Measurements from ENCODE around the gene BRD7. TPM values are rescaled to one million over a fixed set of nuclear protein-coding genes. Genes with fewer than 3 reads are reported as not detected.

The BRD7 gene
- 149 TPM for polyA plus RNA-seq (2013, experiment 1 of 4)
- 151 TPM for polyA plus RNA-seq (2013, experiment 2 of 4)
- polyA plus RNA-seq (2013, experiment 3 of 4), result 158 TPM
- polyA plus RNA-seq (2013, experiment 4 of 4), result 159 TPM

DNA sequence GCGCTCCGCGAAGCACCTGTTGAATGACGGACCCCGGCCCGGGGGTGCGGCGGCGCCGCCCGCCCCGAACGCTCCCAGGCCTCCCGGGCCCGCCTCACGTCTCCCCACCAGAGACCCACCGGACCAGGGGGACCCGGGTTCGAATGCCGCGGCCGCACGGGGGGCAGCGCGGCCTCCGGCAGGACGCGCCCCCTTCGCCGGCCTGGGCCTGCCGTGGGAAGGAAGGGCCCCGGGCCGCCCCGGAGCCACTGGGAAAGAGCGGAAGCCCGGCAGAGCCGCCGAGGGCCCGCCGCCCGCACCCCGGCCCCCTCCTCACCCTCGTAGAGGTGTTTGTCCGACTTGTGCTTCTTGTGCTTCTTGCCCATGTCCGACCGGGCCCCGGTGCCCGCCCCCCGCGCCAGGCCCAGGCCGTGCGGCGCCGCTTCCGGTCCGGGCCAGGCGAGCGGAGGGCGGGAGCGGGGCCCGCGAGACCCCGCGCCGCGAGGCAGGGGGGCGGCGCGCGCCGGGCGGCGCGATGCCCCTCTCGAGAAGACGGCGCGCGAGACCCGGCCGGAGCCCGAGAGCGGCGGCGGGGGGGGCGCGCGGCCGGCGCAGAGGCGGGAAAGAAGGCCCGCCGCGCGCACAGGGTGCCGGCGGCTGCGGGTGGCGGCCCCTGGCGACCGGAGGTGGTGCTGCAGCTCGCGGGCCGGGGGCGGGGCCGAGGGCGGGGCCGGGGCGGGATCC, at the start of gene BRD7:
Gene BRD7, minus strand, starts transcription at position 579 of the 723 bp plus-strand sequence. Its CDS starts 214 bp downstream, at position 365.
- Histone ChIP-seq H3K4me1 (ENCODE audit: control insufficient read depth, insufficient read depth, low read length) (peaks cover 14% of the 10 kb centered on the region), H3K27me3 (ENCODE audit: control insufficient read depth, insufficient read depth, low read length, poor library complexity, severe bottlenecking) (no peaks in the 10 kb centered on the region), H3K4me3 (ENCODE audit: insufficient read depth, low read depth, low read length) (peak within 1 kb of the TSS; percentile 91), H3K27ac (ENCODE audit: insufficient read depth, low read depth, low read length, poor library complexity, severe bottlenecking) (no peak within 1 kb of the TSS), H3K9me3 (ENCODE audit: control insufficient read depth, low read length) (no peaks in the 10 kb centered on the region), H3K36me3 (ENCODE audit: control insufficient read depth, insufficient read depth, low read length) (peaks cover 15% of the 10 kb centered on the region)
- WGBS, 2 experiments, result 0% methylated on average over 109 of the region's 109 CpGs

DNA sequence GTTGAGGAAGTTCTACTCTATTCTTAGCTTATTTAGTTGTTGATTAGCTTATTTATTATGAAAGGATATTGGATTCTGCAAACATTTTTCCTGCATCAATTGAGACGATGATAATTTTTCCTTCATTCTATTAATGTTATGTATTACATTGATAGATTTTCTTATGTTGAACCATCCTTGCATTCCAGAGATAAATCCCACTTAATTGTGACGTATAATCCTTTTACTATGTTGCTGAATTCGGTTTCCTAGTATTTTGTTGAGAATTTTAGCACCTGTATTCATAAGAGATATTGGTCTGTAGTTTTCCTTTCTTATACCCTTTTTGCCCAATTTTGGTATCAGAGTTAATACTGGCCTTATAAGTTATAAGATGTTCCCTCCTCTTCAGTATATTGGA, 47.6 kb upstream of the BRD7 start:
- no peak overlapping the region for H3K4me3 ChIP-seq (ENCODE audit: insufficient read depth, low read depth, low read length)

DNA sequence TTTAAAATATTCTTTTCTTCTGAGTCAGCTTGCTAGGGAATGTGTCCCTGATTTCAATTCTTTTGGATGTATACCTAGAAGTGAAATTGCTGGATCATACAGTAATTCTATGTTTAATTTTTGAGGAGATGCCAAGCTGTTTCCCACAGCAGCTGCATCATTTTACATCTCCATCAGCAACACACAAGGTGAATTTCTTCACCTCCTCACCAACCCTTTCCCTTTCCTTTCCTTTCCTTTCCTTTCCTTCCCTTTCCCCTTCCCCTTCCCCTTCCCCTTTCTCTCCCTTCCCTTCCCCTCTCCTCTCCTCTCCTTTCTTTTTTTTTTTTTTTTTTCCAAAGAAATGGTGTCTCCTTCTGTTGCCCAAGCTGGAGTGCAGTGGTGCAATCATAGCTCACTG, 45.4 kb upstream of the BRD7 start:
- H3K27me3 ChIP-seq (ENCODE audit: control insufficient read depth, insufficient read depth, low read length, poor library complexity, severe bottlenecking), result no peaks in the 10 kb centered on the region
- H3K9me3 ChIP-seq (ENCODE audit: control insufficient read depth, low read length), result peaks cover under 1% of the 10 kb centered on the region
- H3K27ac ChIP-seq (ENCODE audit: insufficient read depth, low read depth, low read length, poor library complexity, severe bottlenecking), result no peak overlapping the region
- H3K36me3 ChIP-seq (ENCODE audit: control insufficient read depth, insufficient read depth, low read length), result no peaks in the 10 kb centered on the region
- no peaks in the 10 kb centered on the region for H3K4me1 ChIP-seq (ENCODE audit: control insufficient read depth, insufficient read depth, low read length)
- H3K4me3 ChIP-seq (ENCODE audit: insufficient read depth, low read depth, low read length), result no peak overlapping the region

More for the DNA sequence above, 47.6 kb upstream of the BRD7 start:
- Histone ChIP-seq H3K36me3 (ENCODE audit: control insufficient read depth, insufficient read depth, low read length) (no peaks in the 10 kb centered on the region), H3K9me3 (ENCODE audit: control insufficient read depth, low read length) (peaks cover 4% of the 10 kb centered on the region), H3K27me3 (ENCODE audit: control insufficient read depth, insufficient read depth, low read length, poor library complexity, severe bottlenecking) (no peaks in the 10 kb centered on the region), H3K4me1 (ENCODE audit: control insufficient read depth, insufficient read depth, low read length) (no peaks in the 10 kb centered on the region), H3K27ac (ENCODE audit: insufficient read depth, low read depth, low read length, poor library complexity, severe bottlenecking) (no peak overlapping the region)
- 94% methylated on average over 2 of the region's 3 CpGs; no CpG with 5 or more reads in 1 of the 2 experiments for WGBS, 2 experiments

DNA sequence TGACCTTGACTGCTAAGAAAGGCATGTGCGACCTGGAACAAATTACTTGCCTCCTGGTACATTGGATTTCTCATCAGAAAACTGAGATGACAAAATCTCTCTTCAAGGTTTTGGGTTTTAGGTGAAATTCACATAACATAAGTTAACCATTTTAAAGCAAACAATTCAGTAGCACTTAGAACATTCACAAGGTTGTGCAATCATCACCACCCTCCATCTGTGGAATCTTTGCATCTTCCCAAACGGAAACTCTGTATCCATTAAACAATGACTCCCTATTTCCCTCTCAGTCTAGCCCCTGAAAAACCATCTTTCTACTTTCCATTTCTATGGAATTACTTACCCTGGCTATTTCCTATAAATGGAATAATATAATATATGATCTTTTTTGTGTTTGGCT, 42.2 kb upstream of the BRD7 start:
- 92 to 96% methylated on average over 2 of the region's 2 CpGs for WGBS, 2 experiments
- H3K36me3 ChIP-seq (ENCODE audit: control insufficient read depth, insufficient read depth, low read length), result no peaks in the 10 kb centered on the region

DNA sequence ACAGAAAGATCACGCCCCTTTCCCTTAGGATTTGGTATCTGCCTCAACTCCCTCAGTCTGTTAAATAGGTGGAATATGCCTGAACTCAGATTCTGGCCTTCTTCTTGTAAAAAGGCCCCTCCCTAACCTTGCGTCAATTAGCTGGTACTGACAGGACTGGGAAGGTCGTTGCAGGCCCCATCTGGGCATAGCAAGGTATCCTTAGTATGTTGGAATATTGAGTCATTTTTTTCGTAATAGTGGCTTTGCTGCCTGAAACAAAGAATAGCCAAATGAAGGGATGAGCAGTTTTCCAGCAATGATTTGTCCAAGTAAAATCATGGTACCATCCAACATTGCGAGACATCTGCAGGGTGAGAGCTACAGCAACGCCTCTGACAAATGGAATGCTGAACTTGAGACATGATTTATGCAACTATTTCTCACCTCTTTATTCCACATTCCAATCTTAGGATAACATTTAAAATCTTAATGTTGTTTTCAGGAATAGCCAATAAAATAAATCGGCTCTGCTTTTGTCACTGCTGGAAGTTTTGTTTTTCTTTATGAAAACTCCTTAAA, 39.3 kb upstream of the BRD7 start:
- no peak overlapping the region for H3K27ac ChIP-seq (ENCODE audit: insufficient read depth, low read depth, low read length, poor library complexity, severe bottlenecking)
- no peaks in the 10 kb centered on the region for H3K36me3 ChIP-seq (ENCODE audit: control insufficient read depth, insufficient read depth, low read length)
- no peaks in the 10 kb centered on the region for H3K9me3 ChIP-seq (ENCODE audit: control insufficient read depth, low read length)
- H3K4me3 ChIP-seq (ENCODE audit: insufficient read depth, low read depth, low read length), result no peak overlapping the region
- no peaks in the 10 kb centered on the region for H3K27me3 ChIP-seq (ENCODE audit: control insufficient read depth, insufficient read depth, low read length, poor library complexity, severe bottlenecking)
- WGBS, 2 experiments, result 91 to 92% methylated on average over 6 to 7 of the region's 7 CpGs
- H3K4me1 ChIP-seq (ENCODE audit: control insufficient read depth, insufficient read depth, low read length), result peaks cover 6% of the 10 kb centered on the region

More for the DNA sequence above, 42.2 kb upstream of the BRD7 start:
- no peaks in the 10 kb centered on the region for H3K27me3 ChIP-seq (ENCODE audit: control insufficient read depth, insufficient read depth, low read length, poor library complexity, severe bottlenecking)
- no peak overlapping the region for H3K27ac ChIP-seq (ENCODE audit: insufficient read depth, low read depth, low read length, poor library complexity, severe bottlenecking)
- H3K9me3 ChIP-seq (ENCODE audit: control insufficient read depth, low read length), result no peaks in the 10 kb centered on the region
- no peak overlapping the region for H3K4me3 ChIP-seq (ENCODE audit: insufficient read depth, low read depth, low read length)
- H3K4me1 ChIP-seq (ENCODE audit: control insufficient read depth, insufficient read depth, low read length), result peaks cover 6% of the 10 kb centered on the region

DNA sequence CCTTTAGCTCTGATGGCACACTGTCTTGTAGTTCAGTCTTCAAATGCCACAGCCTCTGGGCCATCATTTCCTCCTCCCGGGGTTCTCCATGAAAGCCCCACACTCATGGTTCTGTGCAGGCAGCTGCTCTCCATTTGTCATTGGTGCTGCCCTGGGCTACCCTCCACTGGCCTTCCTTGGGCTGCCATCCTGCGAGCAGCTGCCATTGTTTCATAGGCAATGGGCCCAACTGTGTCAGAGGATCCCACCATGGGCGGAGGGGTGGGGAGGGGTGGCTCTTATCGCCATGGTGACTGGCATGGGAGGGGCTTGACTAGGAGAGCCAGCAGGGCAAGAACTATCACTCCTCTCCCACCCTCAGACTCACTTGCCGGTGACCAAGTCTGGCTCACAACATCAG, 38.6 kb upstream of the BRD7 start:
- peaks cover 6% of the 10 kb centered on the region for H3K4me1 ChIP-seq (ENCODE audit: control insufficient read depth, insufficient read depth, low read length)
- no peak overlapping the region for H3K27ac ChIP-seq (ENCODE audit: insufficient read depth, low read depth, low read length, poor library complexity, severe bottlenecking)
- no peaks in the 10 kb centered on the region for H3K36me3 ChIP-seq (ENCODE audit: control insufficient read depth, insufficient read depth, low read length)
- no peaks in the 10 kb centered on the region for H3K9me3 ChIP-seq (ENCODE audit: control insufficient read depth, low read length)
- WGBS, 2 experiments, result 76 to 79% methylated on average over 4 to 5 of the region's 5 CpGs
- no peak overlapping the region for H3K4me3 ChIP-seq (ENCODE audit: insufficient read depth, low read depth, low read length)
- H3K27me3 ChIP-seq (ENCODE audit: control insufficient read depth, insufficient read depth, low read length, poor library complexity, severe bottlenecking), result no peaks in the 10 kb centered on the region

DNA sequence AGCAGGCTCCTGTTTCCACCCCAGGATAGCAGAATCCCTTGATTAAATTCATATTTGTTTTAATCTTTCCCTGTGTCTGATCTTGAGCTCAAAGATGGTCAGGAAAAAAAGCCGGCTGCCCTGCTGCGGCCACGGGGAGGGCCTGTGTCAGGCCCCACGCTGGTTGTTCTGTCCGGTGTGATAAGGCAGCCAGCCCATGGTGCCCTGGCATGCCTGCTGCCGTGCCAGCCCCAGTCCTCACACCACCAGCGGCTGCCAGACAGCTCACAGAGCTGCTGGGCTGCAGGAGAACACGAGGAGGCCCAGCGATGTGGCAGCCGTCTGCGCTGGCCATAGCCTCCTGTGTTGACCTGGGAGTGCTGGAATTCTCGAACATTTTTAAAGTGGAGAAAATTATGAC, 34.7 kb upstream of the BRD7 start:
- no peaks in the 10 kb centered on the region for H3K9me3 ChIP-seq (ENCODE audit: control insufficient read depth, low read length)
- no peaks in the 10 kb centered on the region for H3K36me3 ChIP-seq (ENCODE audit: control insufficient read depth, insufficient read depth, low read length)
- no peak overlapping the region for H3K4me3 ChIP-seq (ENCODE audit: insufficient read depth, low read depth, low read length)
- H3K4me1 ChIP-seq (ENCODE audit: control insufficient read depth, insufficient read depth, low read length), result peaks cover 6% of the 10 kb centered on the region
- H3K27me3 ChIP-seq (ENCODE audit: control insufficient read depth, insufficient read depth, low read length, poor library complexity, severe bottlenecking), result no peaks in the 10 kb centered on the region
- WGBS, 2 experiments, result 93 to 95% methylated on average over 12 of the region's 12 CpGs
- no peak overlapping the region for H3K27ac ChIP-seq (ENCODE audit: insufficient read depth, low read depth, low read length, poor library complexity, severe bottlenecking)

DNA sequence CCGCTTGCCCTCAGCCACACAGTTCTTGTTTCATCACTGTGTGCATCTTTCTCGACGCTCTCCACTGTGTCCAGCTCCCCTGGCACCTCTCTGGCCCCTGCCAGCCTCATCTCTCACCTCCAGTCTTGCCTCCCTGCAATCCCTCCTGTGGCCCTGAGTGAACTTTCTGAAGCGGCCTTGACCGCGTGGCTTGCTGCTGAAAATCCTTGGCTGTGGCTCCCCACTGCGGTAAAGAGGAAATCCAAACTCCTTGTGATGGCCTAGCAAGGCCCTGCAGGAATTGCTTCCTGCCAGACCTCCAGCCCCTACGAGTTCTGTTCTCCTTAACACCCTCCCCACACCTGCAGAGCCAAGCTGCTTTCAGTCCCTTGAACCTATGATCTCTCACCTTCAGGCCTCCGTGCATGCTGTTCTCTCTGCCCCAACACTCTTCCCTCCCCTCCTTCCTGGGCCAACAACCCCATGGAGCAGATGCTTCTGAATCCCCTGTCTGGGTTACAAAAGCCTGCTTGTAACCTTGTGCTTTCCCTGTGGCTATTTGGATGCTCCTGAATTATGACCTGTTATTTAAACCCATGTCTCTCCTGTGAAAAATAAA, 33.6 kb upstream of the BRD7 start:
- Histone ChIP-seq H3K27me3 (ENCODE audit: control insufficient read depth, insufficient read depth, low read length, poor library complexity, severe bottlenecking) (no peaks in the 10 kb centered on the region), H3K9me3 (ENCODE audit: control insufficient read depth, low read length) (no peaks in the 10 kb centered on the region), H3K4me3 (ENCODE audit: insufficient read depth, low read depth, low read length) (no peak overlapping the region), H3K27ac (ENCODE audit: insufficient read depth, low read depth, low read length, poor library complexity, severe bottlenecking) (no peak overlapping the region), H3K4me1 (ENCODE audit: control insufficient read depth, insufficient read depth, low read length) (peaks cover 2% of the 10 kb centered on the region), H3K36me3 (ENCODE audit: control insufficient read depth, insufficient read depth, low read length) (no peaks in the 10 kb centered on the region)
- 89 to 90% methylated on average over 9 of the region's 9 CpGs for WGBS, 2 experiments

DNA sequence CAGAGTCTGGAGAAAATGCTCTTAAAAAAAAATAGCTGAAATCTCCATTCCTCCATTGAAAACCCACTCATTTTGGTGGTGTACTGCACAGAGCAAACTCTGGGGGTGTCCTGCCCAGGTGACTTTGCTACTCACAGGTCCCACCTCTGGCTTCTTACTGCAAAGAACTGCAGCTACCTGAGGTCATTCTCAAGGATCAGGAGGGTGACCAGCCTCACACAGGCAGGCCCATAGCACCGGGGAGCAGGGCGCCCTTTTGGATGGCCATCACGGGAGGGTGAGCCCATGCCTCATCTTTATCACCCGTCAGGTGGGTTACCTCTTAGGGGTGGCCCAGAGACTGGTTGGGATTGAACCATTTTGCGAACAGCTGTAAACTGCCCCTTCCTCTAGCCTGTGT, 32.6 kb upstream of the BRD7 start:
- H3K27ac ChIP-seq (ENCODE audit: insufficient read depth, low read depth, low read length, poor library complexity, severe bottlenecking), result no peak overlapping the region
- 94 to 97% methylated on average over 5 of the region's 5 CpGs for WGBS, 2 experiments
- H3K9me3 ChIP-seq (ENCODE audit: control insufficient read depth, low read length), result no peaks in the 10 kb centered on the region
- H3K4me1 ChIP-seq (ENCODE audit: control insufficient read depth, insufficient read depth, low read length), result no peaks in the 10 kb centered on the region
- H3K27me3 ChIP-seq (ENCODE audit: control insufficient read depth, insufficient read depth, low read length, poor library complexity, severe bottlenecking), result no peaks in the 10 kb centered on the region
- no peaks in the 10 kb centered on the region for H3K36me3 ChIP-seq (ENCODE audit: control insufficient read depth, insufficient read depth, low read length)
- H3K4me3 ChIP-seq (ENCODE audit: insufficient read depth, low read depth, low read length), result no peak overlapping the region

DNA sequence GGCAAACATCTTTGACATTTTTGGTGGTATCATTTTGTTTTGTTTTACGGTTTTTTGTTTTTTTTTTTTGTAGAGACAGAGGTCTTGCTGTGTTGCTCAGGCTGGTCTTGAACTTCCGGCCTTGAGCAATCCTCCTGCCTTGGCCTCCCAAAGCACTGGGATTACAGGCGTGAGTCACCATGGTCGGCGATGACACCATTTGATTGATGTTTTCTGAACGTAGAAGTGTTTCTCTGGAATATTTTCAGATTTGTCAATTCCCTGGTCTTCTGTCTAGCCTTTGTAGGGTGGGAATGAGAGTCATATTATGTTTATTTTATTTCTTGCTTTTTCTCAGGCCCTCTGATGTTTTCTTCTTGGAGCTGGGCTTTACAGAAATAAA, 32.2 kb upstream of the BRD7 start:
- no peaks in the 10 kb centered on the region for H3K4me1 ChIP-seq (ENCODE audit: control insufficient read depth, insufficient read depth, low read length)
- no peak overlapping the region for H3K4me3 ChIP-seq (ENCODE audit: insufficient read depth, low read depth, low read length)
- no peaks in the 10 kb centered on the region for H3K9me3 ChIP-seq (ENCODE audit: control insufficient read depth, low read length)
- WGBS, 2 experiments, result 91 to 95% methylated on average over 6 of the region's 6 CpGs
- H3K36me3 ChIP-seq (ENCODE audit: control insufficient read depth, insufficient read depth, low read length), result no peaks in the 10 kb centered on the region
- H3K27ac ChIP-seq (ENCODE audit: insufficient read depth, low read depth, low read length, poor library complexity, severe bottlenecking), result no peak overlapping the region
- no peaks in the 10 kb centered on the region for H3K27me3 ChIP-seq (ENCODE audit: control insufficient read depth, insufficient read depth, low read length, poor library complexity, severe bottlenecking)
